NCI-H1436 (cell line): ENCODE measurements around the gene GATAD1.
"Not testable (repeated sequence)": the region's sequence is repeated elsewhere in the genome, so short reads cannot be mapped to it uniquely, and the experiment has no call there.

Experiments
- DNase-seq: peaks from one replicate; lab custom pipeline; 2025; lab: John Stamatoyannopoulos, UW

GATAD1 gene, protein sequence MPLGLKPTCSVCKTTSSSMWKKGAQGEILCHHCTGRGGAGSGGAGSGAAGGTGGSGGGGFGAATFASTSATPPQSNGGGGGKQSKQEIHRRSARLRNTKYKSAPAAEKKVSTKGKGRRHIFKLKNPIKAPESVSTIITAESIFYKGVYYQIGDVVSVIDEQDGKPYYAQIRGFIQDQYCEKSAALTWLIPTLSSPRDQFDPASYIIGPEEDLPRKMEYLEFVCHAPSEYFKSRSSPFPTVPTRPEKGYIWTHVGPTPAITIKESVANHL

DNA sequence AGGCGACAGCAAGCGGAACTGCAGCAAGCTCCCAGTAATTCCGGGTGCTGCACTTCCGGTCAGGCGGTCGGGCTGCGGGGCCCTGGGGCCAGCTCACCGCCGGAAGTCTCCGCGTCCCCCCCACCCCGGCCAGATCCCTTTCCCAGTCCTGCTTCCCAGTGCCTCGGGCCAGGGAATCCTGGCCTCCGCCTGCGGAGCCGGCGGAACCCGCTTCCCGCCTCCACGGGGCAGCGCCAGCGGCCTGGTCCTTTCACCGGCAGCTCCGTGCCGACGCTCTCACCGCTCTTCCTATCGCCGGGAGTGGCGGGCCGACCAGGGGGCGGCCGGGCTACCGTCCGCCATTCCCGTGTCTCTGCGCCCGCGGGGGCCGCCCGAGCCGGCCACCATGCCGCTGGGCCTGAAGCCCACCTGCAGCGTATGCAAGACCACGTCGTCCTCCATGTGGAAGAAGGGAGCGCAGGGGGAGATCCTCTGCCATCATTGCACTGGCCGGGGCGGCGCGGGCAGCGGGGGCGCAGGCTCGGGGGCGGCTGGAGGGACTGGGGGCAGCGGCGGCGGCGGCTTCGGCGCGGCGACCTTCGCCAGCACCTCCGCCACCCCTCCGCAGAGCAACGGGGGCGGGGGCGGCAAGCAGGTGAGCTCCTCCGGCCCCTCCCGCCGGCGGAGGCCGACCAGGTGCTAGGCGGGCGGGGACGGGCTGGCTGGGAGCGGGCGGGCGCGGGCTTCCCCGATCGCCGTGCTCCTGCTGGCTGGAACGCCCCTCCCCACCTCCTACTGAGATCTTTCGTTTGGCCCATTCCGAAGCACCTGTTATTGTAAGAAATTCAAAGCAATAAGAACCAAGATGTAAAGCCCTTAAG is at the start of gene GATAD1:
Gene GATAD1, plus strand, starts transcription at position 138 of the 860 bp plus-strand sequence. Its CDS starts 248 bp downstream, at position 386.
- DNase-seq: peak; percentile 86

DNA sequence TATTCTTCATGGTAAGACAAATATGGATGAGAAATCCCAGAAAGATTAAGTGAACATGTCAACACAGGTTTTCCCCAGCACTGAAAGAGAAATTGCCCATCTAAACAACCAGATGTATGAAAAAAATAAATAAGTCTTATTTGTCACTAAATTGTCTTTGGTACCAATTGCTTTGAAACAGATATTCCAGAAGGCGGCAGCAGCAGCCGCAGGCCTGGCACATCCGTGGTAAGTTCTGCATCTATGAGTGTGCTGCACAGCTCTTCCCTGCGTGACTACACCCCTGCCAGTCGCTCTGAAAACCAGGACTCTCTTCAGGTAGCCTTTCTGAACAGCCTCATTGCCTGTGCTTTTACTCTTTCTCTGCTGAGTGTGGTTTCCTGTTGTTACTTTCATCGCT is 49.7 kb upstream of the GATAD1 start:
- DNase-seq: no peak

DNA sequence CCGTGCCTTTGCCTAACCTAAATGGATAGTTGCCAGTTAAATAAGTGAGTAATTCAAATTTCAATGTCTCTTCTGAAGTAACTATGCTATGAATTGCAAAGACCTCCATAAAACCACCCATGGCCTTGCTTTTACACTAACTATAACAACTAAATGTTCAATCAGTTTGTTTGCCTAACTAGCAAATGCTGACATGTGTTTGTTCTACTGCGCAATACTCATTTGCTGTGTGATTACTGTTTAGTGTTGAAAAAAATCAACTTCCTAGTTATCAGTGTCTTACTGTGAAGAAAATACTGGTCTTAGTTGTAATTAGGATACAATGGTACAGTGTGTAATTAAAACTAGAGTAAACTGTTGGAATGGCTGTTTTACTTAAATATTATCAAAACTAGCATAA is 47.3 kb upstream of the GATAD1 start:
- DNase-seq: no peak

DNA sequence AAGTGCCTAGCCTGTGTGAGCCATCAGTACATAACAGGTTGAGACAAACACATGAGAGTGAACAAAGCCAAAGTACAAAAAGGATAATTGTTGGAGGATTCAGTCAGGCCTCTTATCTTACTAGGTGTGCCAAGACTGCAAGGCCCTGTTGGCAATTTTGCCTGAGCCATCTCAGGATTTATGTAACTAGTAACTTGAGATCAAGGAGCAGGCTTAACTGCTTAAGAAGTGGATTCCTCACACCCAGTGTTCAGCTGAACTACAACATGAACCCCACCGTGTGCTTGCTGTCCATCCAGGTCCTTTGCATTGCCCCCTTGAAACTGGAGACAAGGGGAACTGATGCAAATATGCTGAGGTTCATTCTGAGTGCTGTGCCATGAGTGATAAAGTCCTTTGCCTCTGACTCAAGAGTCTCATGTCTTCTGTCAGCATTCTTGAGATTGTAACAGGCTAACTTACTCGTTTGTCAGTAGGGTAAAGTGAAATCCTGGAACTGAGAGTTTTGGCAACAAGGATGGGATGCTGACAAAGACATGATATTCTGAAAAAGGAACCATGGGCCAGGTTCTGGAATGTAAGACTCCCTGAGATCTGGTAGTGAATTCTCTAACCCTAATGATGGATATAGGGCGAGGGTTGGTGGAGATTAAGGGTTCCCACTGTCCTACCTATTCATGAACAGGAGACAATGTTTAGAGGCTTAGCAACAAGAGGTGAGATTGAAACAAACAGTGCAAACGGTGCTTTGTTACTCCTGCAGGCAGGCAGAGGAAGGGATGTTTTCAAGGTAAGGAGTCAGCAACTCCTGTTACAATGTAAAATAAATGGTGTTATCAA is 44.1 kb upstream of the GATAD1 start:
- DNase-seq: peak; percentile 3

DNA sequence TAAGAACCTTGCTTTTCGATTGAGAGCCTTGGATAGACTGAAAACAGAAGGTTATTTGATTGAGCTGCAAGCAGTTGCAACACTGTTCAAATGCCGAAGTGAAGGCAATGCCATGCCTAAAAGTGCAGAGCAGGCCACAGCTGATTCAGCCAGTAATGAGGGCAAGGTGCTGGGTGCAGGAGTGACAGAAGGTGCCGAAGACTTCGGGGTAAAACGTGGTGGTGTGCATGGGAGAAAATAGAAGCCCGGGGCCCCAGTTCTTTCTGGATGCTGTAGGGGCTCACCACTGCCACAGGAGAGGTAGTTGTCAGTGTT is 43.6 kb upstream of the GATAD1 start:
- no peak for DNase-seq

DNA sequence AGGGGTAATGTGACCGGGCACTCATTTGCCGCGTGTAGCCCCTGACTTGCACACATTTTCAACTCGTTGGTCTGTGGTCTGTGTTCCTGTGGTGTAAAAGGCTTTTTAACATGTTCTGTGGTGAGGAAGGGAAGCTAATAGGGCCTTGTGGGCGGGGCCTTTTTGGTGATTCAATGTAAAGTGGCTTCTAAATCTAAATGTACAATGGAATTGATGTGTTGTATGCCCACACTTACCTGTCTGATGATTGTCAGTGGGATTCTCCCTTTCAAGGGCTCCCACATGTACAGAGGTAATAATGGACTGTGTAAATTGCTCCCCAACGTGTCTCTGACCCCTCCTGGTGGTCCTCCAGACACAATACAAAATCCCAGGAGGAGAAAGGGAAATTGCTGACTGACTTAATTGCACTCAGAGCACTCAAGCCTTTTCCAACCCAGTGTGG is 43.1 kb upstream of the GATAD1 start:
- DNase-seq: peak; percentile 18

DNA sequence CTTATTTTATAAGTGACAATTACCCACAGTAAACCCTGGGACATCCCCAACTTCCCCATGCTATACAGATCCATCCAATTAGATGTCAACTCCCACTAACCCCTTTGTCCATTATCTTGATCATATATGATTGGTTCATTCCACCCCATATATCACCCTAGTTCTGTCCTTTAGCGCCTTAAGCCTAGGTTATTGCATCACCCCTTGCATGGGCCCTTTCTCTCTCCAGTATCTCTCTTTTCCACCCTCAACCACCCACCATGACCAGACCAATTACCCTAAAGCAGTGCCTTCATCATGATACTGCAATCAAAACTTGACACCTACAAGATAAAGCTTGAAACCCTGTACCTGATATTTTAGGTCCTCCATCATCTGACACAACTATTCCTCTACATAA is 37.9 kb upstream of the GATAD1 start:
- no peak for DNase-seq

DNA sequence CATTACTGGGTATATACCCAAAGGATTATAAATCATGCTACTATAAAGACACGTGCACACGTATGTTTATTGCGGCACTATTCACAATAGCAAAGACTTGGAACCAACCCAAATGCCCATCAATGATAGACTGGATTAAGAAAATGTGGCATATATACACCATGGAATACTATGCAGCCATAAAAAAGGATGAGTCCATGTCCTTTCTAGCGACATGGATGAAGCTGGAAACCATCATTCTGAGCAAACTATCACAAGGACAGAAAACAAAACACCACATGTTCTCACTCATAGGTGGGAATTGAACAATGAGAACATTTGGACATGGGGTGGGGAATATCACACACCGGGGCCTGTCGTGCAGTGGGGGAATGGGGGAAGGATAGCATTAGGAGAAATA is 37.1 kb upstream of the GATAD1 start:
- DNase-seq: not testable (repeated sequence)

DNA sequence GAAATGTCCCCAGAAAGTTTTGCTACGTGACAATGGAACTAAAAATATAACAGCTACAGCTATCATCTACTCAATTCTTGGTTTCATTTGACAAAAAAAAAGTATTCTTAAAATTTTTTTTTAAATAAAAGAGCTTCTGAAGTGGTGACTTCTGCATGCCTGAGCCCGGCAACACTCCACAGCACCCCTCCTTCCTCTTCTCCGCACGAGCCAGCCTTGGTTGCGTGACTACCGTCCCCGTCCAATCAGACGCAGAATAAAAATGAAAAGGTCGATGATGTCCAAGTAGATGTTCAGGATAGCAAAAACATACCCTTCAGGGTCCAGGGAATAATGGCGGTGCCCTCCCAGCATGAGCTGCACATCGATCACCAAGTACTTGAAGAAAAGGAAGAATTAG is 34.5 kb upstream of the GATAD1 start:
- no peak for DNase-seq

DNA sequence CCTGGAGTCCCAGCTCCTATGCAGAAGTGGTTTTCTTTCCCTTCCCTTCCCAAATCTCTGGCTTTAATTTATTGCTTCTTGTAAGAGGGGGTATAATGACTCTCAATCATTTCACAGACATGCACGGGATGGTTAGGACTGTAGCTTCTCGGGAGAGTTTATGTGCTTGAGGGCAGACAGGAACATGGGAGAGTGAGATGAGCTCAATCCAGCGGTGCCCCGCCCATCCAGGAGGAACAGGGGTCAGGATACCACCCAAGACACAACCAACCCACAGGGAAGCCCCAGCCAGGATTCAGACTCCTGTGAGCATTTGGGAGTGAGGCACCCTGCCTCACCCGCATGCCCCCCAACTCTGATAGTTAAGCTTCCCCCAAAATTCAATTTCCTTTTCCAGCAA is 33.7 kb upstream of the GATAD1 start:
- DNase-seq: no peak

DNA sequence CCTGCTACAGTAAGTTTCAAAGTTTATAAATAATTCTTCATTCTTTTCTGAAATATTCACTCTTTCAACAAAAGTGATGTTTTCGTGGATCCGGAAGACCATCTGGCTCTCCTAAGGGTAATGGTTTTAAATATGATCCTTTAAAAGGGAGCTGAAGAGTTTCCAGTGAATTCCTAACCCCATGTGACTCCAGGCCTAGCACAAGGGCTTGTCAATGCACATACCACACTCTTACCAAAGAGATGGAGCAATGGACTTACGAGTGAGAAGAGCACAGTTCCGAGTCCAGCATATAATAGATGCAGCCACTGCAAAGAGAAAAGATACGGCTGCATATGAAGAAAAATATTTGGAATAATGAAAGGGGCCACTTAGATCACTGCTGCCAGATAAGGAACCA is 32.1 kb upstream of the GATAD1 start:
- DNase-seq: no peak

DNA sequence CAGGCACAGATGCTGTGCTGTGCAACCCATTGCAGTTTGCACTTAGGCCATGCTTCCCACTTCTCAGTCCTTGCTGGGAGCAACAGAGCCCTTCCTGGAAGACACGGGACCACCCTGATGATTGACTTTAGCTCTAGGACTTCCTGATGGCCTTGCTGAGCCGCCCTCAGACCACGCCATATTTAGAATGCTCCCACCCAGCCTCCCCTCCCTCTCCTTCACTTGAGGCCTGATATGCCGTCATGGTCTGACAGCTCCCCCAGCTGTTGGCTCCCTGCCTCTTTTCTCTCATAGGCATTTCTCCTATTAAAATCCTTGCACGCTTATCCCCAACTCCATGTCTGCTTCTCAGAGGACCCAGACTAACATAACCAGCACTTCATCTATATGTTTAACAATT is 29.4 kb upstream of the GATAD1 start:
- no peak for DNase-seq

DNA sequence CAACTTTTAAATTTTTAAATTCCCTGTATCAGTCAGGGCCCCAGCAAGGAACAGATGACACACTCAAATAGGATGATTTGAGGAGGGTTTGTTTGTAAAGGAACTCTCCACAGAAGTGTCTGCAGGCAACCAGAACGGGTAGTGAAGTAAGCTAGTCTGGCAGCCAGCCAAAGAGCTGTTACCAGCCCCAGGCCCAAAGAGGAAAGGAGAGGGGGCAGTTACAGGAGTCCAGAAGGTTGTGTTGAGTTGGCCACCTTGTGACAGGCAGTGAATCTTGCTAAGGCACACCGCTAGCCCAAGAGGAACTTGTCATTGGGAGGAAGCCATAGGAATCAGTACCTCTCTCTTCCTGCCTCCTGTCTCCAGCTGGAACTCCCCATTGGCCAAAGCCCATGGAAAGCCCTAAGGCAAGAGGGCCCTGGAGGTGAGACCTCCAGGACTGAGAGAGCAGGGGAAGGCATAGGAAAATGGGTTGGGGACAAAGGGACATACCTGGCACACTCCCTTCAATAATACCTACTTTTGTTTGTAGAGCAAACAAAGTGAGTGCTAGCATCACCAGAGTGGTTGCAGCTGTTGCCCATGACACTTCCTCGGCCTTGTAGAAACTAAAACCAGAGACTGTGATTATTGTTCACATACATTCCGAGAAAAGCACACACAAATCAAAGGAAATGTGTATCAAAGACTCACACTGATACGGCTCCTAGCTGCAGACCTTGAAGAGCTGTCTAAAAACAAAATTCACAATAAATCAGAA is 25.4 kb upstream of the GATAD1 start:
- DNase-seq: peak; percentile 36

DNA sequence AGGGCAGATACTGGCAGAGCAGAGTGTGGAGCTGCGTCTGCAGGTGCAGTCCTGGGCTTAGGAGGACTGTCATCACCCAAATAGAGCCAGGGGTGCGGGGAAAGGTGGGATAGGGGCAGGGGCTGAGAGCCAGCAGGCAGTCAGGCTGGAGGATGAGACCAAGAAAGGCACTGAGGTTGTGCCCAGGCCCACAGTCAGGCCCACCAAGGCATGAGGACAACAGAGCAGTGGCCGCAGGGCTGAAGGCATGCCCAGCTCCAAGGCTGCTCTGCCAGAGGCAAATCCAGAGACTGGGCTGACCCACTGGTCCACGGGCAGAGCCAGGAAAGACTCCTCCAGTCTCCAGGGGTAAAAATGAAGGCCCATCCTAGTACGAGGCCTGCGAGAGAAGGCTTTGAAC is 24.4 kb upstream of the GATAD1 start:
- DNase-seq: no peak

DNA sequence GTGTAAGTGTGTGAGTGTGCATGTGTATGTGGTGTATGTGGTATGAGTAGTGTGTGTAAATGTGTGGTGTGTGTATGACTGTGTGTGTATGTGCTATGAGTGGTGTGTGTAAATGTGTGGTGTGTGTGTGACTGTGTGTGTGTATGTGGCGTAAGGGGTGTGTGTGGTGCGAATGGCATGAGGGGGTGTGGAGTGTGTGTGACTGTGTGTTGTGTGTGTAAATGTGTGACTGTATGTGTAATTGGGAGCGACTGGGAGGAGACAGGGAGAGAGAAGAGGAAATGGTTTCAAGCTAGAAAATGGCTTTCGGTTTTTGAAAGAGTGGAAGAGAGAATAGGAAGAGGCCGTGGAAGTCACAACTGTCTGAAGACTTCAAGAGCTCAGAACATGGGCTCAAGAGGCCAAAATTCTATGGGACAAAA is 23.6 kb upstream of the GATAD1 start:
- DNase-seq: no peak

DNA sequence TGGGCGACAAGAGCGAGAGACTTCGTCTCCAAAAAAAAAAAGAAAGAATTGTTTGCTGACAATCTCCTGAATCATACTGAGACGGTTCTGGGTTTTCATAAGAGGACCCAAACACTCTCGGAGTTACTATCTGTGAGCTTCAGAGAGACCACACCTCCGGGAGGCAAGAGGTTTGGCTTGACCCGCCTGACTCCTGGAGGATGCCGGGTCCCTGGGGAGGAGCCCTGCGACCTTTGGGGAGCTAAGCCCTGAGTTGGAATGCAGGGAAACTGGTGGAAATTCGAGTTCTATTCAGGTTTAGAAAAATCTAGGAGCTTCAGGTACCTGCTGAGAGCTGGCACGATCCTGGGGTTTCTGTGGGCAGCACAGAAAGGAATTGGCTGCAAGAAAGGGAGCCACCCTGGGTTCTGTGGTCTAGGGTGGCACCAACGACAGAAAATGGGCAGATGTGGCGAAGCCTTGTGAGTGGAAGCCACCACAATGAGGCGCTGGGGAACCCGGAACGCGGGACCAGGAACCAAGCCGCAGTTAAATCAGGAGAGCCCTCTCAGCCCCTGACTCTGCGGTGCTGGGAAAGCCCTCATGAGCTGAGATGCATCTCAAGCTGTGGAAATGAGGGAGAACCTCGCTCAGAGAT is 21.9 kb upstream of the GATAD1 start:
- DNase-seq: no peak

DNA sequence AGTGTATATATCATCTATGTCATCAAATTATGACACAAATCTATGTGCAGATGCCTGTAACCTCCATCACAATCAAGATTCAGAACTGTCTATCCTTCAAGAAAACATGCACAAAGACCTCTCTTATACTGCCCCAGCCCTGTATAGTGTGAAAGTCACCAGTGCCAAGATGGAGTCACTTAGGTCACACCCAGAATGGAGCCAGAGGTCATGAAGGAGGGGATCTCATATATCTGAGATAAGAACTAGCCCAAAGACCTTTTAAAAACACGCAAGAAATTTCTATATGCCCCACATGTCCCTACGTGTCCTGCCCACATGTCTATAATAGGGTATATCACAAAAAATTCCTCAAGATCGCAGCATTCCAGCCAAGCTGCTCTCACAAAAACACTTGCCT is 20.1 kb upstream of the GATAD1 start:
- DNase-seq: no peak

DNA sequence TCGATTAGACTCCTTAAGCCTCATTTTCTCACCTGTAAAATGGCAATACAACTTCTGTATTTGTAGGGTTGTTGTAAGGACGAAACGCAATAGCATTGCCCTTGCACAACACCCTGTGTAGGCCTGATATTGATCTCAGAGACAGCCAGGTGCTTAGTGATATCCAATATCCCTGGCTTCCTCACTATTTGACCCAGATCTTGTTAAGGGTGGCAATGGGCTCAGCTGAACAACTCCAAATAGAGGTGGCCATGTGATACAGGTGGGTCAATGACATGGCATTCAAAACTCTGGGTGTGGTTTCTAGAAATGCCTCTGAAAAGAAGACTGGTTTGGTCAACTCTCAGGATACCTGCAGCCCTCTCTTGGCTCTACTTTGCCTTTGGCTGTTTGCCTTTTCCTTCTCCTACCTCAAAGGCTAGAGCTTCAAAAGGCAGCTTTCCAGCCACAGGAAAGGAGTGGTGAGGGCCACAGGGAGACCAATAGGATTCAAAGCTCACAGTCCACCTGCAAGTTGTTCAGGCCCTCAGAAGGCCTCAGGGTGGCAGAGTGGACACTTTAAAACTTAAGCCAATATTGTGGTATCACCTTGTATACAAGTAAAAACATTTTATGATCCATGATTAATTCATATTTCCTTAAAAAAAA is 14.9 kb upstream of the GATAD1 start:
- no peak for DNase-seq

DNA sequence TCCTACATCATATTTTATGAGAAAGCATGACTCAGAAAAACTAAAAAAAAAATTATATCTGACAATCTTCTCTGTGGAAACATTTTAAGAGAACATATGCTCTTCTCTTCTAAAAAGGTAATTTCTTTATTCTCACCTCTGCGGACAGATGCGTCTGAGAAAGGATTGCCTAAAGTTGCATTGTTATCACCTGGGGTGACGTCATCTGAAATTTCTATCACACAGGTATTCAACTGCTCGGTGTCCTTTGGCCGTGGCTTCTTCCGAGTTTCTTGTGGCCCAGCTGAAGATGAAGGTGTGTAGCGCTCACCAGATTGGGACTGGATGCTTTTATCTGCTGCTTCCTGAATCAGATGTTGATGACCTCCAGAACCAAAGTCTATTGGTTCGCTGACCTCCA is 14.3 kb upstream of the GATAD1 start:
- no peak for DNase-seq

DNA sequence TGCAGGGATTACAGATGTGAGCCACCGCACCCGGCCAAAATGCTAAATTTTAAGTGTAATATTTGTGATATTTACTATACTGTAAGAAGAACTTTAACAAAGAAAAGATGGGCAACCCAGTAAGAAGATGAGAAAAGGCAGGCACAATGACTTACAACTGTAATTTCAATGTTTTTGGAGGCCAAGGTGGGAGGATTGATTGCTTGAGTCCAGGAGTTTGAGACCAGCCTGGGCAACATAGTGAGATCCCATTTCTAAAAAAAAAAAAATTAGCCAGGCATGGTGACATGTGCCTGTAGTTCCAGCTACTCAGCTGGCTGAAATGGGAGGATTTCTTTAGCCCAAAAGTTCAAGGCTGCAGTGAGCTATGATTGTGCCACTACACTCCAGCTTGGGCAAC is 11.7 kb upstream of the GATAD1 start:
- no peak for DNase-seq
